Renal pelvis (tissue), 4 donors: ENCODE data around the gene SLC6A1. TPM values are rescaled to one million over a fixed set of nuclear protein-coding genes. Genes with fewer than 3 reads are reported as not detected.

Experiments
- DNase-seq: peaks from one replicate; pipeline ENCODE4 v3.0.0-alpha.2; 2013
- polyA plus RNA-seq, 3 donors: library from polyadenylated mRNA; unstranded; fragments of 120-200 nt; gene quantifications; one replicate each; pipeline ENCODE4 v1.2.1, GENCODE V29; 2013; ENCODE audit not compliant: insufficient read length in 3 of 3

The SLC6A1 gene
- polyA plus RNA-seq, 3 donors: 1.2 TPM

DNA sequence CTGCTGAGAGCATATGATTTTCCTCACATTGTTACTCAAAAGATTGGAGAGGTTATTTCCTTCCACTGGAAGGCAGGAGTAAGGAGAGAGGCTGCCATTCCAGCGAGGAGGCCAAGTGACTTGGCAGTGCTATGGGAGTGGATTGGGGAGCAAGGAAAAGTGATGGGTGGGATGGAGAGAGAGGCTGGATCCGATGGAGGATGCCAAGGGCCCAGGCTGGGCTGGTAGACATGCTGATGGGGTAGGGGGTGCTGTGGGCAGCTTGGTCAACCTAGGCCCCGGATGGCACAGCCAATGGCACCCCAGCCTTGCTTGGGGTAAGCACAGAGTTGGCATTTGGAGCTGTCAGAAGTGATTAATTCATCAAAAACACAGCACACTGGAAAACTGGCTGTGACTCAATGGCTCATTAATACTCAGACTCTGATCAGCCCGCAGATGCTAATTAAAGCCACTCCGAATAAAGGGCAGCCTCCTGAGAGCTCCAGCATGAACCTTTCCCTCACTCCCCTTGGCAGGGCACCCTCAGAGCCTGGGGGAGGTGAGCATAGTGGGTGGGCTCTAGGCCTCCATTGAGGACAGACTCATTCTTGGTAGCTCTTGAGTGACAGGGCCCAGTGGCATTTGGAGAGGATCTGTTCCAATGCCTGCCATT, 22.1 kb upstream of the SLC6A1 start:
- DNase-seq: no peak

GRCh38 chr3:10972072-10972782, 20.3 kb upstream of the SLC6A1 start:
- DNase-seq: no peak

DNA sequence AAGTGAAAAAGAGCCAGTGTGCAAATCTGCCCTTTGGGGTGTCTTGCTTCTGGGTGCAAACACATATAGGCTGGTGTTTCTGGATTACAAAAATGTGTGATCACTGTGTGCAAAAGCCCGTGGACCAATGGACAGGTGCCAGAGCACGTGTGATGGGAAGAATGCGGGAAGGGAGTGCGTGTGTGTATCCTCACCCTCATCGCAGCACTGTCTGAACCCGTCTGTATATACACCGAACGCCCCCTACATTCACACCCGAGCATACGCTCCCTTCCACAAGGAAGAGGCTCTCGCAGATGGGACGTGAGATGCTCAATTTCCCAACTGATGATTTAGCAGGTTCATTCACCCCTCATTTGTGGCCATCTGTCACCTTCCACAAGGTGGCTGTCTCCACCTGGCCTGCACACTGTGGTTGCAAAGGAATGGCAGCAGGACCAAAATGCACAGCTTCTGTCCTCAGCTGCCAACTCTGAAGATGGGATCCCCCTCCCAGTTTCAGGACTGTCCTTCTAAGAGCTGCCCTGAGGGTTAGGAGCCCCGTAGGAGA, 19.4 kb upstream of the SLC6A1 start:
- no peak for DNase-seq

DNA sequence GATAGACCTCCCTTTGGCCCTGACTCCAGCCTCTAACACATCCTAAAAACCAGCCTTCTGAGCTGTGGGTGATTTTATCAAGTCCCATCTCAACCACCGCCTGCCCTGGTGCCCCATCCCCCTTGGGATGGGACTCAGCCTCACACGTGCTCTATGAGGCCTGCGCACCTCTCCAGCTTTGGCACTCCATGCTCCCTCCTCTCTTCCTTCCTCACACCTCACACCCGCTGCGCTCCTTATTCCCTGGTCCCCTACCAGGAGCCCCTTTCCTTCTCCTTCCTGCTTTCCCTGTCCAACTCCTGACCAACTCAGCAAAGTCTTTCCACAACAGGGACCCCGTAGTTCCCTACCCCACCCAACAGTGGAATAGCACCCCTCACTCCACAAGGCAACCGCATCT, 18.4 kb upstream of the SLC6A1 start:
- DNase-seq: no peak

GRCh38 chr3:10974746-10975375, 17.7 kb upstream of the SLC6A1 start:
- DNase-seq: no peak

GRCh38 chr3:10975695-10976234, 16.8 kb upstream of the SLC6A1 start:
- no peak for DNase-seq

GRCh38 chr3:10976770-10977169, 15.8 kb upstream of the SLC6A1 start:
- no peak for DNase-seq

- no peak for DNase-seq
Observed at GRCh38 chr3:10977892-10978510, 14.5 kb upstream of the SLC6A1 start.

DNA sequence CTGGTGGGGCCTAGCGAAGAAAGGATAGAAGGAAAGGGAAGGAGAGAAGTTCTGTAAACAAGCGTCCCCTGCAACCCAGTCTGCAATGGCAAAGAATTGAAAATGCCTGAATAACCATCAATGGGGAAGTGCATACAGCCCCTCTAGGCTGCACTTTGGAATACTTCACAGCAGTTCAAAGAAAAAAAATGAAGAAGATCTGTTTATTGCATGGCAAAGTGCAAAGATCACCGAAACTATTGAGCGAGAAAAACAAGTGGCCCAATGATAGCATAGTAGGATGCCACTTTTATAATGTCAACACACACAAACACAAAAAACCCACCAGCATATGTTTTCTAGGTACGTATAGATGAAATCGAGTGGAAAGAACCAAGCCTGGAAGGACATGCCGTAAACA, 13.6 kb upstream of the SLC6A1 start:
- DNase-seq: no peak

DNA sequence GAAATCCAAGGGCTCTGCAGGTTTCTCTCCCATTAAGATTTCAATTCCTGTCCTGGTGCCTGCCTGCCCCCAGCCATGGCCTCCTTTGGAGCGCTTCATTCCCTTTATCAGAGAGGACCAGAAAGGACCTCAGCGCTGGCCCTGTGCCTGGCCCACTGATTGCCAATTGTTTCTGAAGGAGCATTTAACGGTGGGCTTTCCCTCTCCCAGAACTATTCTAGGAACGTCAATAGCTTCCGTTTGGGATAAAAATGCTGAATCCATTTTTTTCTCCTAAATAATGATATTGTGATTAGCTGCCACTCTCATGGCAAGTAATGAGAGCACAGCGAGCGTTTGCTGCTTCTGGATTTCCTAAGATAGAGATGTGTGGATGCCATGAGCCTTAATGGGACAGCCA, 12.2 kb upstream of the SLC6A1 start:
- no peak for DNase-seq

GRCh38 chr3:10981031-10981430, 11.5 kb upstream of the SLC6A1 start:
- no peak for DNase-seq

DNA sequence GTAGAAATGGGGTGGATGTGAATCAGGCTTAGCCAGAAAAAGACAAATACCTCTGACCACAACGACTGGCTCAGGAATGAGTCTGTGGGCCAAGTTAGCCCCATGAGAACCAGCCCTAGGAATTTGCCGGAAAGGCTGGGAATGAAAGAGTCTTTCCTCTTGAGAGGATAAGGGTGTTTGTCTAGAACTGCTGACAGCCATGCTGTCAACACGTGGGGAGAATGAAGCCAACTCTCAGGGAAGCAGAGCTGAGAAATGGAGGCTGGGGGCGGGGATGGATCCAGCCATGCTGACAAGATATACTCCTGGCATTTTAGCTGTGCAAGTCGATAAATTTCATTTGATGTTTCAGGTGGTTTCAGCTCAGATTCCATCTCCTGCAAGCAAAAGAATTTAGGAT, 10.6 kb upstream of the SLC6A1 start:
- DNase-seq: no peak

GRCh38 chr3:10982782-10983181, 9.8 kb upstream of the SLC6A1 start:
- DNase-seq: no peak

GRCh38 chr3:10983219-10983916, 9.2 kb upstream of the SLC6A1 start:
- DNase-seq: no peak

DNA sequence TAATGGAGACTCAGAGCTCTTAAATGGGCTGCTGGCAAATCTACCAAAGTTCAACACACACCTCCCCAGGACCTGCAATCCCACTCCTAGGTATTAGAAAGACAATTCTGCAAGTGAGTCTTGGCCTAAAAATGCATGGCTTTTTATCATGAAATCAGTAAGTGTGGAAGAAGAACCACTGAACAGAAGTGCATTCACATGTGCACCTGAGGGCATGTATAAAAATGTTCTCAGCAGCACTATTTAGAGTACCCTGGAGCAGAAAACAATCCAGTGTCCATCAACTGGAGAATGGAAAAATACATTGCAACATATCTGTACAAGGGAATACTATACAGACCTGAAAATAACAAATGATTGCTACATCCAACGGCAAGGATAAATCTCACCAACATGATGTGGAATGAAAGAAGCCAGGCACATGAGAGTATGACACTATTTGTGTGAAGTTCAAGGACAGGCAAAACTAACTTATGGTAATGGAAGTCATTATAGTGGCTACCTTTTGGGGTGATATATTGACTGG, 8.1 kb upstream of the SLC6A1 start:
- no peak for DNase-seq

- no peak for DNase-seq
Observed at GRCh38 chr3:10985181-10985580, 7.4 kb upstream of the SLC6A1 start.

DNA sequence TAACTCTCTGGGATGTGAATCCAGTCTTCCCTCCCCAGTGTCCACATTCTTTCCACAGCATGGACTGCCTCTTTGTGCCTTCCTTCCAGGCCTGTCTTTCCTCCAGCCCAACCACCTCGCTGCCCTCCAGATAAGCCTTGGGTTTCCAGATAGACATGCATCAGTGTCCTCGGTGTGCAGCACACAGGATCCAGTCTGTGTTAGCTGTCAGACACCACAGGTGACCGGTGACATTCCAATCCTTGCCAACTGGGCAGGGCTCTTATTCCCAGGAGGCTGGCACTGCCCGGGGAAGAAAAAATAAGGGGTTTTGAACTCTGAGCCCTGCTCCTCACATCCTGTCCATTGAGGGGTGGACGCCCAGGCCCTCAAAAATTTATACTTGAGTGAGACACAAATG, 6.0 kb upstream of the SLC6A1 start:
- no peak for DNase-seq

- no peak for DNase-seq
Observed at GRCh38 chr3:10988001-10988665, 4.4 kb upstream of the SLC6A1 start.

DNA sequence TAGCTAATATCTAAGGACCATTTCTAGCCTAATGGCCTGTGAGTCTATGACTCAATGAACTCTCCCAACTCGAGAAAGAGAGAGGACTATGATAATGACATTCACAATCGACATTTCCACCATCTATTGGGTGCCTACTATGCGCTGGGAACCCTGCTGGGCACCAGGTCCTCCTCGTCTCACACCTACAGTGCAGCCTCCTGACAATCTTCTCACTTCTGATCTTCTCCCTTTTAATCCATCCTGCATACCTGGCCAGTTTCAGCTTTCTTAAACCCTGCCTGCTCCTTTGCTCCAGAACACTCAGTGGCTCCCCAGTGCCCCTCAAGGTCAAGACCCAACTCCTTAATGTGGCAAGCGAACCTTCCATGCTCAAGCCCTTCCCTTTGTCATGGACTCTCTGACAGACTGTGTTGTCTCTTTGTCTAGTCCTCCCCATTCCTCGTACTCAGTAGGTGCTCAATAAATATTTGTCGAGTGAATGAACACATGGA, 3.5 kb upstream of the SLC6A1 start:
- DNase-seq: no peak

GRCh38 chr3:10992943-10993728, 588 bp downstream of the SLC6A1 start:
- no peak for DNase-seq
